Fibroblast of the aortic adventitia (primary cell): ENCODE results near the gene PHOSPHO2. TPM values are rescaled to one million over a fixed set of nuclear protein-coding genes. Genes with fewer than 3 reads are reported as not detected.
A peak's percentile ranks its signal among the peaks of the same experiment; 100 is the strongest.

Experiments used
- DNase-seq: peaks from one replicate; pipeline ENCODE4 v3.0.0-alpha.2; 2010; ENCODE audit warnings: low read depth
- H3K4me3 ChIP-seq: 2 replicates; pipeline ENCODE4 v1.5.1; 2011; ENCODE audit warnings: low read depth, mild to moderate bottlenecking, control low read depth, low read length, moderate library complexity
- CTCF ChIP-seq: IDR thresholded peaks from 2 replicates; pipeline ENCODE4 v1.5.1; 2011; ENCODE audit warnings: mild to moderate bottlenecking, low read length, control low read depth, inconsistent platforms; ENCODE audit not compliant: insufficient read depth
- total RNA-seq: library from RNA; depleted of rRNA; stranded (reverse); fragments of >200 nt; gene quantifications from 2 replicates; pipeline ENCODE4 v1.2.3, GENCODE V29; 2012; ENCODE audit warnings: low replicate concordance

Gene PHOSPHO2
- total RNA-seq, 1 donor = 5.2 TPM

- TF ChIP-seq CTCF = no peak
- no peak for DNase-seq
- H3K4me3 ChIP-seq = no peak overlapping the region
Observed at GRCh38 chr2:169707626-169708025, 13.4 kb downstream of the PHOSPHO2 start.

GRCh38 chr2:169709331-169709730 lies 15.1 kb downstream of the PHOSPHO2 start:
- TF ChIP-seq CTCF = no peak
- no peak overlapping the region for H3K4me3 ChIP-seq

GRCh38 chr2:169709981-169710380 lies 15.7 kb downstream of the PHOSPHO2 start:
- TF ChIP-seq CTCF = no peak
- no peak overlapping the region for H3K4me3 ChIP-seq
- no peak for DNase-seq

More at GRCh38 chr2:169709331-169709730, 15.1 kb downstream of the PHOSPHO2 start:
- peak; percentile 34 for DNase-seq

- TF ChIP-seq CTCF = no peak
- H3K4me3 ChIP-seq = no peak overlapping the region
- no peak for DNase-seq
Observed at GRCh38 chr2:169711751-169712509, 17.7 kb downstream of the PHOSPHO2 start.

- no peak for DNase-seq
- H3K4me3 ChIP-seq = no peak overlapping the region
- no peak for TF ChIP-seq CTCF
Observed at GRCh38 chr2:169712791-169713227, 18.5 kb downstream of the PHOSPHO2 start.

GRCh38 chr2:169713331-169713730 lies 19.1 kb downstream of the PHOSPHO2 start:
- no peak overlapping the region for H3K4me3 ChIP-seq
- DNase-seq = no peak
- TF ChIP-seq CTCF = no peak
